GM12873 (cell line): ENCODE results near the gene MYH14.
A peak's percentile ranks its signal among the peaks of the same experiment; 100 is the strongest.

Source experiments
- CTCF ChIP-seq: IDR thresholded peaks from 2 replicates; pipeline ENCODE4 v1.5.1; 2012; ENCODE audit warnings: low read depth, mild to moderate bottlenecking, moderate library complexity, low read length, control low read depth; ENCODE audit not compliant: insufficient read depth; ENCODE audit errors: missing control alignments

MYH14 gene

GRCh38 chr19:50203281-50204080, at the start of gene MYH14:
MYH14 (plus strand) TSS chr19:50203622; CDS start chr19:50210366, 6,744 bp downstream.
- no peak for TF ChIP-seq CTCF

- TF ChIP-seq CTCF, result no peak
These were observed 48.9 kb upstream of the MYH14 start for GRCh38 chr19:50154529-50154928.

- TF ChIP-seq CTCF, result peak; percentile 35
These were observed 47.8 kb upstream of the MYH14 start for GRCh38 chr19:50155520-50156109.

- TF ChIP-seq CTCF, result no peak
These were observed 44.8 kb upstream of the MYH14 start for GRCh38 chr19:50158577-50158976.

GRCh38 chr19:50159078-50159477, 44.3 kb upstream of the MYH14 start:
- no peak for TF ChIP-seq CTCF

- no peak for TF ChIP-seq CTCF
These were observed 40.4 kb upstream of the MYH14 start, which contains the start of gene IZUMO2 for GRCh38 chr19:50162988-50163387. IZUMO2 (minus strand) TSS chr19:50163281; CDS start chr19:50163194, 87 bp downstream.

GRCh38 chr19:50167314-50167721, 36.1 kb upstream of the MYH14 start:
- TF ChIP-seq CTCF, result no peak
